Vagina (tissue), 2 donors: ENCODE data around the gene PLIN5. TPM values are rescaled to one million over a fixed set of nuclear protein-coding genes. Genes with fewer than 3 reads are reported as not detected.

Source experiments
- DNase-seq, 2 donors: peaks; one replicate each; pipeline ENCODE4 v3.0.0-alpha.2; 2017; ENCODE audit errors: extremely low spot score in 2 of 2
- H3K27ac ChIP-seq: fragments of 200-600 bp; sonication (generic); one replicate; pipeline ENCODE4 v1.5.1; 2019
- H3K27me3 ChIP-seq: fragments of 200-600 bp; sonication (generic); one replicate; pipeline ENCODE4 v1.5.1; 2019
- H3K36me3 ChIP-seq, 2 donors: fragments of 200-600 bp; sonication (generic); one replicate each; pipeline ENCODE4 v1.5.1; 2017 to 2019
- H3K4me1 ChIP-seq: fragments of 200-600 bp; sonication (generic); one replicate; pipeline ENCODE4 v1.5.1; 2019
- H3K4me3 ChIP-seq, 2 donors: fragments of 200-600 bp; sonication (generic); 1 replicate in 1 of 2; 2 replicates in 1 of 2; pipeline ENCODE4 v1.5.1; 2016 to 2019
- H3K9me3 ChIP-seq: fragments of 200-600 bp; sonication (generic); one replicate; pipeline ENCODE4 v1.5.1; 2019
- CTCF ChIP-seq, 3 experiments: fragments of 450-650 bp in 2 of 3; fragments of 200-600 bp in 1 of 3; sonication (generic) in 1 of 3; IDR thresholded peaks; one replicate each; pipeline ENCODE4 v1.5.1; 2017 to 2019; ENCODE audit warnings: antibody characterized with exemption in 3 of 3, mild to moderate bottlenecking in 2 of 3, moderate library complexity in 2 of 3
- POLR2A ChIP-seq, 2 donors: fragments of 450-650 bp; IDR thresholded peaks; one replicate each; pipeline ENCODE4 v1.6.1; 2017; ENCODE audit warnings: antibody characterized with exemption in 2 of 2, mild to moderate bottlenecking in 2 of 2, moderate library complexity in 2 of 2
- POLR2AphosphoS5 ChIP-seq, 2 donors: sonication (generic); formaldehyde crosslinking; IDR thresholded peaks; one replicate each; pipeline ENCODE4 v1.9.0; 2017; ENCODE audit warnings: antibody characterized with exemption in 2 of 2, mild to moderate bottlenecking in 2 of 2, low read depth in 1 of 2; ENCODE audit not compliant: insufficient read depth in 1 of 2
- intact Hi-C: fragments of 100-400 bp; cut with DNase I; formaldehyde crosslinking; loops from one replicate; pipeline ENCODE4 v1.15.1; 2023
- total RNA-seq: library from RNA; depleted of rRNA; stranded (reverse); fragments of >200 nt; gene quantifications from one replicate; pipeline ENCODE4 v1.2.3, GENCODE V29; 2016

The PLIN5 gene
- total RNA-seq, 1 donor from 2014 or later, result 8.8 TPM

GRCh38 chr19:4555657-4556561 is 20.9 kb upstream of the PLIN5 start:
- TF ChIP-seq CTCF (IDR thresholded peaks at IDR 0.05) (no peak), POLR2A (IDR thresholded peaks at IDR 0.05) (no peak), POLR2AphosphoS5 (IDR thresholded peaks at IDR 0.05; ENCODE audit: insufficient read depth in 1 of 2, low read depth in 1 of 2) (no peak)
- no peaks in the 10 kb centered on the region for H3K4me1 ChIP-seq
- no peak for DNase-seq
- no peaks in the 10 kb centered on the region for H3K9me3 ChIP-seq
- H3K27ac ChIP-seq, result no peak overlapping the region
- no peaks in the 10 kb centered on the region for H3K36me3 ChIP-seq
- H3K4me3 ChIP-seq, result no peak overlapping the region
- no peaks in the 10 kb centered on the region for H3K27me3 ChIP-seq
- intact Hi-C loops, result no loop called here

DNA sequence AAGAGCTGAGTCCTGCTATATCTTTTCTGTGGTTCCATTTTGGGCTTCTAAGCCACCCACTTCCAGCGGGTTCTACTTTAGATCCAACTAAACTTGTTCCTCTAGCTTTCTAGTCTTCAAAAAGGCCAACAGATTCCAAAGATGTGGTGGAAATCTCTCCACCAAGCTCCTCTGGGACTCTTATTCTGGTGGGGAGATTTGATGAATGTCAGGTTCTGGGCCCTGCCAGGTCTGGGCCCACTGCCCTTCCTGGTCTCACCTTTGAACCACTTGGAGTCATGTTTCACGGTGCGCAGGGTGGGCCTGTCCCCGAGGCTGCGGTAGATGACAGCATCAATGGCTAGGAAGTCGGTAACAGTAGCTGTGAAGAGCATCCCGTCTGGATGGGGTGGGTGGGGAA is 19.7 kb upstream of the PLIN5 start:
- Histone ChIP-seq H3K27me3 (no peaks in the 10 kb centered on the region), H3K27ac (no peak overlapping the region), H3K36me3 (no peaks in the 10 kb centered on the region), H3K4me3 (no peak overlapping the region), H3K4me1 (no peaks in the 10 kb centered on the region), H3K9me3 (no peaks in the 10 kb centered on the region)
- intact Hi-C loops, result no loop called here
- DNase-seq, result no peak
- TF ChIP-seq CTCF (IDR thresholded peaks at IDR 0.05) (no peak), POLR2AphosphoS5 (IDR thresholded peaks at IDR 0.05; ENCODE audit: insufficient read depth in 1 of 2, low read depth in 1 of 2) (no peak), POLR2A (IDR thresholded peaks at IDR 0.05) (no peak)

GRCh38 chr19:4553775-4554174 is 18.8 kb upstream of the PLIN5 start:
- Histone ChIP-seq H3K4me3 (no peak overlapping the region), H3K36me3 (no peaks in the 10 kb centered on the region), H3K27me3 (no peaks in the 10 kb centered on the region), H3K9me3 (no peaks in the 10 kb centered on the region), H3K4me1 (no peaks in the 10 kb centered on the region), H3K27ac (no peak overlapping the region)
- no peak for DNase-seq
- TF ChIP-seq CTCF (IDR thresholded peaks at IDR 0.05) (no peak), POLR2A (IDR thresholded peaks at IDR 0.05) (no peak), POLR2AphosphoS5 (IDR thresholded peaks at IDR 0.05; ENCODE audit: insufficient read depth in 1 of 2, low read depth in 1 of 2) (no peak)
- intact Hi-C loops, result no loop called here

DNA sequence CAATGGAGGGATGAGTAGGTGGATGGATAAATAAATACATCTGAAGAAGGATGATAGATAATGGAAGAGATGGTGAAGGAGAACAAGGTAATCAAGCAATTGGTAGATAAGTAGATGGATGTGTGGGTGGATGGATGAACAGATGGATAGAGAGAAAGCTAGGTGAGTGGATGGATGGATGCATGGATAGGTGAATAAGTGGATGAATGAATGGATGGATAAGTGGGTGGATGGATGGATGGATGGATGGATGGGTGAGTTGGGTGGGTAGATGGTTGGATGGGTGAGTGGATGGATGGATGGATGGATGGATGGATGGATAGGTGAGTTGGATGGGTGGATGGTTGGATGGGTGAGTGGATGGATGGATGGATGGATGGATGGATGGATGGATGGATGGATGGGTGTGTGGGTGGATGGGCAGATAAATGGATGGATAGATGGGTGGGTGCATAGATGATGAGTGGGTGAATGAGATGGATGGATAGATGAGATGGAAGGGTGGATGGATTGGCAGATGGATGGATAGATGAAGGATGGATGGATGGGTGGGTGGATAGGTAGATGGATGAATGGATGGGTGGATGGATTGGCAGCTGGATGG is 18.2 kb upstream of the PLIN5 start:
- H3K4me1 ChIP-seq, result no peaks in the 10 kb centered on the region
- no peaks in the 10 kb centered on the region for H3K9me3 ChIP-seq
- no peaks in the 10 kb centered on the region for H3K27me3 ChIP-seq
- H3K27ac ChIP-seq, result no peak overlapping the region
- DNase-seq, result no peak
- no peak overlapping the region for H3K4me3 ChIP-seq
- intact Hi-C loops, result no loop called here
- no peak for TF ChIP-seq CTCF (IDR thresholded peaks at IDR 0.05)
- TF ChIP-seq POLR2A (IDR thresholded peaks at IDR 0.05), result no peak
- no peak for TF ChIP-seq POLR2AphosphoS5 (IDR thresholded peaks at IDR 0.05; ENCODE audit: insufficient read depth in 1 of 2, low read depth in 1 of 2)
- H3K36me3 ChIP-seq, result no peaks in the 10 kb centered on the region

DNA sequence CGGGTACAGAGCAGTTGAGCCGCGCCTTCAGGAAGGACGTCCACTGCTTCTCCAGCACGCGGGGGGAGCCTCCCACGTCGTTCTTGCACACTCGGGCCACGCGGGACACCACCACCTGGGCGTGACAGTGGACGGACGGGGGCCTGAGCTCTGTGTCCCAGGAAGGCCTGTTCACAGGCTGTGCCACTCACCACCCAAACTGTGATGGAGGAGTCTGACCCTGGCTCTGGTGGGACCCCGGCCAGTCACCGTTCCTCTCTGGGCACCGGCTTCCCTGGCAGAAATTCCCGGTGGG is 17.4 kb upstream of the PLIN5 start:
- intact Hi-C loops, result no loop called here
- H3K4me1 ChIP-seq, result no peaks in the 10 kb centered on the region
- DNase-seq, result no peak
- no peak for TF ChIP-seq POLR2AphosphoS5 (IDR thresholded peaks at IDR 0.05; ENCODE audit: insufficient read depth in 1 of 2, low read depth in 1 of 2)
- TF ChIP-seq CTCF (IDR thresholded peaks at IDR 0.05), result no peak
- no peak for TF ChIP-seq POLR2A (IDR thresholded peaks at IDR 0.05)
- no peaks in the 10 kb centered on the region for H3K9me3 ChIP-seq
- no peak overlapping the region for H3K27ac ChIP-seq
- H3K27me3 ChIP-seq, result no peaks in the 10 kb centered on the region
- no peaks in the 10 kb centered on the region for H3K36me3 ChIP-seq
- no peak overlapping the region for H3K4me3 ChIP-seq
